ENCODE data around the gene PGC.

The PGC gene

GRCh38 chr6:41693281-41694240, 53.6 kb downstream of the PGC start:
- no peak for DNase-seq

DNA sequence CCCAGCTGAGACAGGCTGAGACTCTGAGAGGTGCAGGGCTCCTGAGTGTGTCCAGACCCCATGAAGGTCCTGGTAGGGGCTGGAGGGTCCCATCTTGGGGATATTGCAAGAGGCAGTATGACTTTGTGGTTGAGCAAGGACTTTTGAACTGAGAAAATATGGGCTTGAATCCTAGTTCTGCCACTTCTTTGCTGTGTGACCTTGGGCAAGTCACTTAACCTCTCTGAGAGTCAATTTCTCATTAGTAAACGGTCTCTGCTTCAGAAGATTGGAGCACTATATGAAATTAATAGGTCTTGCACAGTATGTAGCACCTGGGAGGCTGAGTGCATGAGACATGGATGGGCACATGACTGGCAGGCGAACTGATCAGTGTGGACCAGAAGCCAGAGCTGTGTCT, 54.5 kb downstream of the PGC start:
- DNase-seq, result no peak

- no peak for DNase-seq
Observed at GRCh38 chr6:41692080-41692675, 55.0 kb downstream of the PGC start.

GRCh38 chr6:41691426-41692079, 55.6 kb downstream of the PGC start:
- DNase-seq, result no peak

DNA sequence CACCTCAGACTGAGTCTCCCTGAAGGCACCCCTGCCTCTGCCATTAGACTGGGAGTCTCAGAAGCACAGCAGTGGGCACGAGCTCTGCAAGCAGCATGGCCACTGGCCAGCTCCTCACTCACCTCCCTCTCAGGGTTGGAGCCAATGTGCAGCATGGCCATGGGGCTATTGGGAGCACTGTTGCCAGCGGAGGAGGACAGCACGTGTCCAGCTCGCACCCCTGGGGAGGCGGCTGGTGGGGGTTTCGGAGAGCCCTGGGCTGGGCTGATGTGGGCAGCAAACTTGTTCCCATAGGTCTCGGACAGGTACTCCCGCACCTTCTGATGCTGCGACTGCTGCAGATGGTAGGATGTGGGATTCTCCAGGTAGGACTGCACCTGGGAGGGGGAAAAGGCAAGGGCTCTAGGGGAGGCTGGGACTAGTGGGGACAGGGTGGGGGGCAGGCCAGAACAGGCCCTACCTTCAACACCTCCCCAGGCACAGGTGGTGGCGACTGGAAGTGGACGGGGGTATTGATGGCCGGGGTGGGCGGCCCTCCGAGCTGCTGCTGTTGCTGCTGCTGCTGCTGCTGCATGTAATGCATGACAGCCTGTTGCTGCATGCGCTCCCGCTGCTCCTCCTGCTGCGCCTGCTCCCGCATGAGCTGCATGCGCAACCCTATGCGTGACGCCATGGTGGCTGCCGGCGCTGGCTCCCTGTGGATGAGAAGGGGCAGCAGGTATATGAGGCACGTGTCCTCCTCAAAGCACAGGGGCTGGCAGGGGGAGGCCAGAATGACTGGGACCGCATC, 56.5 kb downstream of the PGC start:
- DNase-seq, result no peak

GRCh38 chr6:41689171-41690008, 57.8 kb downstream of the PGC start:
- DNase-seq, result no peak

DNA sequence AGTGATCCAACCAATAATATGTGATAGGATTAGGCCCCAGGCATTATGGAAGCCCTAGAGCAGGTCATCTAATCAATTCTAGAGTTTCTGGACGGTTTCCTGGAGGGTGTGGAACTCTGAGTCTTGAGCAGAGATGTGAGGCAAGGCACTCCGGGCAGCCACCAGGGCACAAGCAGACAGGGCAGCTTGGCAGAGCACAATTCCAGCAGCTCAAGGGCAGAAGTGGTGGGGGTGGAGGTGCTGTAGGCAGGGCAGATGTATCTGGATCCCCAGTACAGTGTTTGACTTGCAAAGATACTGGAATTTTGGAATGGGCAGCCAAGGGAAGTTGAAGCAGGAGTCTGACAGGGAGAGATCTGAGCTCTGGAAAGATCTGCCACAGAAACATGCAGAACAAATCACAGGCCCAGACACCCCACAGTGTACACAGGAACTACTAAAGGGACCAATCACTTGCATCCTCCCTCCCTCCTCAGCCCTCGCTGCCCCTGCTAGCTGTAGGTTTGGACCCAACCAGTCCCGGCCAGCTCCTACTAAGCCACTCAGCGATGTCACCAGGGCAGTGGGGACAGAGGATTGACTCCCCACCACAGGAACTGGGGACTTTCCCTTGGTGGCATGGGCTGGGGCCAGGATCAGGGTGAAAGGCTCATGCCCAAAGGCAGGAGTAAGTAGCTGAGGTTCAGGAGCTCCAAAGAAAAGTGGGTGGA, 58.8 kb downstream of the PGC start:
- no peak for DNase-seq

DNA sequence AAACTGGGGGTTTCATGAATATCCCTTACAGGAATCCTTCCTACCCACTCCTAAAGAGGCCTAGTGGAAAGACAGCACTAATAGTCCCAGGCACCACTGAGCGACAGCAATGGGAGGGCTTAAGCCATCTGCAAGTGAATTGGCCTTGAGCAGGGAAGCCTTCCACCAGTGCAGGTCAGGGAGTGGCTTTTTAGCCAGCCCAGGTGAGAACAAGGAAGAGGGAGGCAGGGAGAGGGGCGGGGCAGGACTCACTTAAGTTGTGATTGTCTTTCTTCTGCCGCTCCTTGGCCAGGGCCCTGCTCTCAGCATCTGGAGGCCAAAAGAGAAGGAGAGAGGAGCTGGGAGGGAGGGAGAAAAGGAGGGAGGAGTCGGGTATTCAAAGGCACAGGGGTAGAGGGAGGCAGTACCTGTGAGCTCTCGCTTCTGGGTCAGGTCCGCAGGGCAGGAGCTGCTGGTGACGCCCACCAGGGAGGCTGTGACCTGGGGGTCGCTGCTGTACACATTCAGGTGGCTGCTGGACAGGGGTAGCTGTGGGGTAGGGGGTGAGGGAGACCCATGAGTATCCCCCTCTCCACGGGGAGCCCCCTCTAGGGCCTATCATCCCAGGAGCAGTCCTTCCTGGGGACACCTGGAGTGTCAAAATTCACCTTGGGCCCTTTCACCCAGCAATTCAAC, 59.6 kb downstream of the PGC start:
- no peak for DNase-seq
